Activated T-cell treated with anti-CD3 and anti-CD28 coated beads for 4 hours (primary cell): Measurements from ENCODE around the gene OR13J1.
"Not testable (repeated sequence)": the region's sequence is repeated elsewhere in the genome, so short reads cannot be mapped to it uniquely, and the experiment has no call there.

Experiments used
- DNase-seq: peaks from one replicate; pipeline ENCODE4 v3.0.0-alpha.2; 2020

OR13J1 gene

GRCh38 chr9:35903049-35903448 lies 32.8 kb upstream of the OR13J1 start:
- DNase-seq: peak; percentile 38

GRCh38 chr9:35899021-35899420 lies 28.8 kb upstream of the OR13J1 start:
- DNase-seq: no peak

- DNase-seq: no peak
These were observed 28.1 kb upstream of the OR13J1 start for GRCh38 chr9:35898337-35898736.

GRCh38 chr9:35897376-35898099 lies 27.3 kb upstream of the OR13J1 start:
- DNase-seq: not testable (repeated sequence)

GRCh38 chr9:35896570-35896969 lies 26.4 kb upstream of the OR13J1 start:
- DNase-seq: no peak

DNA sequence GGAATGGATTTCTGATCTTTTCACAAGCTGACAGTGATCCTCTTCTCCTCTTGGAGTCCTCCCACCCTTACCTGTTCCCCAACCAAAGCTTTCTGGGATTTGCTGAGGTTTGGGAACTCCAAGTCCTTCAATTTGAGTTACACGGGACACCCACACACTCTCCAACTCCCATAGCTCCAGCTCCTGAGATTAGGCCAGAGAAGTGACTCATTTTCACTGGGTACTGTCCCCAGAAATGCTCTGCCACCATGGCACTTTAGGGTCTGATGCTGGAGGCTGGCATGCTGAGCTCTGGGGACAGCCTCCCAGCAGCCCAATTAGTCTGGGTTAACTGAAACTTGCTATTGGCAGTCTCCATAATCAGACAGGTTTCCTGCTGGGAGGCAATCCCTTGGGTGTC lies 21.9 kb upstream of the OR13J1 start:
- DNase-seq: no peak

DNA sequence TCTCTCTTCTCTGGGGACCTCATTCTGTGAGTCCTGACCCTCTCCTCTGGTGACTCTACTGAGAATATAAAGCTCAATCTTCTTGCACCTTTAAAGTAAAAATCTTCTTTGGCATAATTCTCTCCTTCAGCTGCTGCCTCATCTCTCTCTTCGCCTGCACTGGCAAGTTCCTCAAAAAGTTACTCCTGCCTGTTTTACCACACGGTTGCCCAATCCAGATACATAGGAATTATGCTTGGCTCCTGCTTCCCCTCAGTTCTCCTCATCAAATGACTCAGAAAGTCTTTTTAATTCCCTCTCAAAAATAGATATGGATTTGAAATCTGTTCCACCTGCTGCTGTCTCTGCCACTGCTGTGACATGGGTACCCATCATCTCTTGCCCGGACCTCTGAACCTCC lies 21.4 kb upstream of the OR13J1 start:
- DNase-seq: no peak

DNA sequence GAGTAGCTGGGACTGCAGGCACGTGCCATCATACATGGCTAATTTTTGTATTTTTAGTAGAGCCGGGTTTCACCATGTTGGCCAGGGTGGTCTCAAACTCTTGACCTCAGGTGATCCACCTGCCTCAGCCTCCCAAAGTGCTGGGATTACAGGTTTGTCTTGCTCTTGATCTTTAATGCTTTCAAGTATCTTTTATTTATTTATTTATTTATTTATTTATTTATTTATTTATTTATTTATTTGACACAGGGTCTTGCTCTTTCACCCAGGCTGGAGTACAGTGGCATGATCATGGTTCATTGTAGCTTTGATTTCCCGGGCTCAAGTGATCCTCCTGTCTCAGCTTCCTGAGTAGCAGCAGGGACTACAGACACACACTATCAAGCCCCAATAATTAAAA lies 14.7 kb upstream of the OR13J1 start:
- not testable (repeated sequence) for DNase-seq

- DNase-seq: no peak
These were observed 12.8 kb upstream of the OR13J1 start for GRCh38 chr9:35882996-35883395.

DNA sequence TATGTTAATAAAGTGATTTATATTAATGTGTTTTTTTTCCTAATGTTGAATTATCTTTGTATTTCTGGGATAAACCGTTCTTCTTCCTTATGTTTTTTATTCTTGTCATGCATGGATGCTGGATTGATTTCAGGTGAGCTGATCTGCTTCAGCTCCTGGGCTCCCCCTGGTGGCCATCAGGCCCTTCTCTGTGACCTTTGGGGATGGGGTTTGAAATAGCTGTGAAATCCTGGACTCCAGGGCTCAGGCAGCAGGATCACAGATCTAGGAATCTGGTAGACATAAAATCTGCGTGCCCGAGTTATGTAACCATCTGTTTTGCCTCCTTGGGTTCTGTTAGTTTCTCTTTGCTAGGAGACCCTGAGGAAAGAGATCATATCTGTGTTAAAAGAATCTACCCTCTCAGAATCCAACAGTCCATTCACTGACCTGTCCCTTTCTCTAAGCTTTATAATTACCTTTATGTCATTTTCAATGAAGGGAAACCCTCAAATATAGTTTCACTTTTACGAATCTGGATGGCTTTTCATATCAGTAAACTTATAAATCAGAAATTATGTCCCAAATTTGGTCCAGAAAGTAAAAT lies 12.2 kb upstream of the OR13J1 start:
- peak; percentile 79 for DNase-seq

- DNase-seq: no peak
These were observed 2.3 kb upstream of the OR13J1 start for GRCh38 chr9:35872505-35872904.

GRCh38 chr9:35871545-35871944 lies 1.3 kb upstream of the OR13J1 start:
- DNase-seq: no peak

- DNase-seq: no peak
These were observed 482 bp downstream of the OR13J1 start for GRCh38 chr9:35869621-35870216.

GRCh38 chr9:35868933-35869332 lies 1.3 kb downstream of the OR13J1 start:
- DNase-seq: no peak

DNA sequence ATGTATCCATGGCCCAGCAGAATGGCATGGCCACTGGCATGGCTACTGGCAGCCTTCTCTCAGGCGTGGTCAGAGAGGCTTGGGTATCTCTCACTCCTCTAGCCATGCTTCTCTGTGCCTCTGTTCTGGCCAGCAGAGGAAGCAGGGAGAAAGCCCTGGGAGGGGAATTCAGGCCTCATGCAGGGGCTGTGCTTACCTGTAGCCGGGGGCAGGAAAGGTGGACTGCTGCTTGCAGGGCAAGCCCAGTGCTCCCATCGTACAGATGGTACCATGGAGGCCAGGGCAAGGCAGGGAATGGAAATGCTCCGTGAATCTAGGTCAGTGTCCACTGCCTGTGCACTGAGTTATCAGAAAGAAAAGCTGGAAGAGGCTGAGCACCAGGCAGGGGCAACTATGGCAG lies 2.7 kb downstream of the OR13J1 start:
- DNase-seq: no peak

DNA sequence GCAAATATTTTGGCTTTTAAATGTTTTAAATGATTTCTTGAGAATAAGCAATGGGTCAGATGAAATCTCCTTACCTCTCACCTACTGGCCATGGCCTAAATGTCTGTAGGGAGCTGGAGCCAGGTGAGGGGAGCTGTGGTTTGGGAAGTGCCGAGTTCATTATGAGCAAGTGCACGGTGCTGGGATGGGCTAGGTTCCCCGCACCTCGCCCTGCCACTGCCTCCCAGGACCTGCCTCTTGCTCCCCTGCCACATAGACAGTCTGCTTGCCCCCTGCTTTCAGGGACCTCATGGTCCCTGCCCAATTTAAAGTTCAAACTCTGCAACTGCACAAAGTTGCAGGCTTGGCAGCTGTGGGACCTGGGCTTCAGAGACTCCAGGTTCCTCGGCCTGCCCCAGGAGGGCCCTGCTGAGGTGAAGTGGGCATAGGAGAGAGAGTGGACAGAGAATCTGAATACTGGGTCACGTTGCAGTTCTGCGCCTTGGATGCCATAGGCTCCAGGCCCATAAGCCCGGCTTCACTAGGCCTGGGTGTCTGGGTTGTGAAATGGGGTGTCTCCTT lies 5.4 kb downstream of the OR13J1 start:
- DNase-seq: no peak

DNA sequence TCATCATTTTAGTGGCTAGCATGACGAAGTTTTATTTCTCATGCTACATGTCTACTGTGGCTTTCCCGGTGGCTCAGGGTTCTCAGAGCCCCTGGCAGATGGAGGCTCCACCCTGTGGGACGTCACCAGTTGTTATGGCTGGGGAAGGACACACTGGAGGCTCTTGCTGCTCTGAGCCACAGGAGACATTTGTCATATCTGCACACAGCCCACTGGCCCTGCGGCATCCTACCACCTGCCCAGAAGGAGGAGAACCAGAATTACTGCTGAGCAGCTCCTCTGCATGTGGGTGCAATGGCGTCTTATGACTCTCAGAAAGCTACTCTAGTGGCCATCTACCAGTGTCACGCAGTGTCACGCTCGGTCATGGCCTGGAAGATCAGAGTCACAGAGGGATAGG lies 6.6 kb downstream of the OR13J1 start:
- no peak for DNase-seq

DNA sequence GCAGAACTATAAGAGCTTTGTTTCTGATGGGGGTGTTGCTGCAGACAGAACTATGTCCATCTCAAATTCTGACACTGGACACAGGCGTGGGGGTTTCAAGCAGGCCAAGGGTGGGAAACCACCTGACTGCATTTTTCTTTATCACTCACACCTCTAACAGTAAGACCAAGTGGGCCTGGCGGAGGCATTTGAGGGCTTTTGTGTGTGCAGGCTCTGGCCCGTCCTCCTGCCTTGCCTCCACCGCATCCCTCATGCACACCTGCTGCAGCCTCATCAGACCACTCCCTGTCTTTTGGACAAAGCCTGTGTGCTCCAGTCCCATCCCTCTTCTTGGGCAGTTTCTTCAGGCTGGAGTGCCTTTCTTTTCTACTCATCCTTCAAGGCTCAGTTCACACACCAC lies 7.9 kb downstream of the OR13J1 start:
- DNase-seq: no peak

DNA sequence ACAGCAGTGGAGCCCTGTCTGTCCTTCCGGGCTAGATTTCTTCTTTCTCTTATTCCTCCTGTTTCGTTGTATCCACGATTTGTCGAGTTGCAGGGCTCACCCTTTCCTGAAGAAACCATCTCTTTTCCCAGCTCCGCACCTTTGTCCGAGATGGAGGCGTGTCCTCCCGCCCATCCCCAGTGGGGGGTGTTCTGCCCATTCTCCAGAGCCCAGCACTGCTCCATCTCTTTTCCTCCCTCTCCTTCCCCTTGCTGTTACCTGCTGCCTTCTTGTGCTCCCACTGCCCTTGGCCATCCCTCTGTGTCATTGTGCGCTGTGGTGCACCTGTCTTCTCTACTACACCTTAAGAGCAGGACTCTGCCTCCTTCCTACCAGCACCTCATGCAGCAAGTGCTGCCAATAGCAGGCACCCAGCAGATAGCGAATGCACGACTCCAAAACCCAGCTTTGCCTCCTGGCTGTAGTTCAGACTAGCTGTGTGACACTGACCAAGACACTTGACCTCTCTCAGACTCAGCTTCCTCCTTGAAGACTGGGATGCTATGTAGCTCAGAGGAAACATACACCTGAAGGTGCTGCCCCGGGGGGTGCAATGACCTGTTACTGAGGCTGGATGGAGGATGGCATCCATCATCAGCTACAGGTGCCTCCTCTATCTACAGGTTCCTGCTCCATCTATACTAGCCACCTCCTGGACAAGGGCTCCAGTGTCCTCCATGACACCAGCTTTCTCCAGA lies 8.9 kb downstream of the OR13J1 start:
- DNase-seq: no peak

- no peak for DNase-seq
These were observed 10.2 kb downstream of the OR13J1 start for GRCh38 chr9:35859990-35860339.

DNA sequence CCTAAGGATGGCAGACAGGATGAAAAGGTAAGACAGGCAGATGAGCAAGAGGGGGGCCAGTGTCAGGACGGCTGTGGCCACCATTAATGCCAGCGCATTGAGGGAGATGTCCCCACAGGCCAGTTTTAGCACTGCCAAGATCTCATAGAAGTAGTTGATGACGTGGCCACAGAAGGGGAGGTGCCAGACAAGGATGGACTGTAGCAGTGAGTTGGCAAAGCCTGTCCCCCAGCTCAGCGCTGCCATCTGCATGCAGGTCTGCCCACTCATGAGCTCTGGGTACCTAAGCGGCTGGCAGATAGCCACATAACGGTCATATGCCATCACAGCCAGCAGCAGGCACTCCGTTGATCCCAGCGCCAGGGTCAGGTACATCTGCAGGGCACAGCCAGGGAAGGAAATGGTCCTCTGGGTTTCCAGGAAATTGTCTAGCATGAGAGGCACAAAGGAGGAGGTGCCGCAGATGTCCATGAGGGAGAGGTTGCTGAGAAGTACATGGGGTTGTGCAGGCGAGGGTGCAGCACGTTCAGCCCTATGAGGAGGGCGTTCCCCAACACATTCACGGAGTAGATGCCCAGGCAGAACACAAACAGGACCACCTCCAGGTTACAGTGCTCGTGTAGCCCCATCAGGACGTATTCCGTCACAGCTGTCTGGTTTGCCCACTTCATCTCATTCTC lies 10.8 kb downstream of the OR13J1 start:
- DNase-seq: no peak

- DNase-seq: no peak
These were observed 11.7 kb downstream of the OR13J1 start for GRCh38 chr9:35858458-35858857.

GRCh38 chr9:35856882-35857281 lies 13.3 kb downstream of the OR13J1 start:
- no peak for DNase-seq
